B cell (primary cell): ENCODE data around the gene OR2AT4. TPM values are rescaled to one million over a fixed set of nuclear protein-coding genes. Genes with fewer than 3 reads are reported as not detected.

Experiments used
- ATAC-seq: fragments of 200-7000 bp; cut with Tn5 transposase; one replicate; pipeline ENCODE4 v1.10.0; 2021; ENCODE audit warnings: low read depth, mild to moderate bottlenecking, moderate number of reproducible peaks, moderate library complexity
- CTCF ChIA-PET: fragments of 350-600 bp; sonication (Branson Sonifier 250); formaldehyde crosslinking; loops from one replicate; lab custom pipeline; 2021; ENCODE audit warnings: antibody characterized with exemption, inconsistent platforms; lab: Charles Lee
- POLR2A ChIA-PET: fragments of 350-600 bp; sonication (Branson Sonifier 250); formaldehyde crosslinking; loops from one replicate; lab custom pipeline; 2021; ENCODE audit warnings: antibody characterized with exemption; lab: Charles Lee
- DNase-seq: peaks from one replicate; pipeline ENCODE4 v3.0.0; 2013
- H2AFZ ChIP-seq: 2 replicates; pipeline ENCODE4 v1.6.1; 2012; ENCODE audit warnings: mild to moderate bottlenecking, low read depth, low read length; ENCODE audit not compliant: insufficient read depth, poor library complexity, severe bottlenecking
- H3K27ac ChIP-seq, 2 donors: 1 replicate in 1 of 2; 2 replicates in 1 of 2; pipeline ENCODE4 v1.5.1; 2012 to 2013; ENCODE audit warnings: low read length in 2 of 2, mild to moderate bottlenecking in 2 of 2, moderate library complexity in 1 of 2
- H3K27me3 ChIP-seq, 4 experiments: fragments of 200-600 bp in 1 of 4; sonication (generic) in 1 of 4; replicated peaks in 1 of 4; 1 replicate in 2 of 4; 2 replicates in 2 of 4; pipeline versions ENCODE4 v1.6.1 to v1.7.0; 2013 to 2016; ENCODE audit warnings: low read length in 3 of 4, mild to moderate bottlenecking in 2 of 4, mixed read lengths in 1 of 4, moderate library complexity in 1 of 4; ENCODE audit not compliant: insufficient read depth in 4 of 4, control insufficient read depth in 3 of 4; ENCODE audit errors: control extremely low read depth in 1 of 4
- H3K36me3 ChIP-seq, 2 experiments: replicated peaks in 1 of 2; 1 replicate in 1 of 2; 2 replicates in 1 of 2; pipeline versions ENCODE4 v1.6.1 to v1.7.1; 2013; ENCODE audit warnings: low read length in 1 of 2; ENCODE audit not compliant: insufficient read depth in 2 of 2, control insufficient read depth in 1 of 2; ENCODE audit errors: control extremely low read depth in 1 of 2, extremely low read depth in 1 of 2
- H3K4me1 ChIP-seq, 2 donors: fragments of 200-600 bp in 1 of 2; sonication (generic) in 1 of 2; 1 replicate in 1 of 2; 2 replicates in 1 of 2; pipeline versions ENCODE4 v1.5.1 to v1.6.1; 2013 to 2017; ENCODE audit warnings: low read length in 2 of 2; ENCODE audit not compliant: control insufficient read depth in 2 of 2, insufficient read depth in 2 of 2
- H3K4me2 ChIP-seq: replicated peaks from 2 replicates; pipeline ENCODE3; 2012; ENCODE audit warnings: mild to moderate bottlenecking, low read depth, low read length; ENCODE audit not compliant: poor library complexity, severe bottlenecking
- H3K4me3 ChIP-seq, 5 experiments: fragments of 200-600 bp in 1 of 5; sonication (generic) in 1 of 5; 1 replicate in 3 of 5; 2 replicates in 2 of 5; pipeline versions ENCODE4 v1.5.1 to v1.7.0; 2011 to 2016; ENCODE audit warnings: low read length in 4 of 5, mild to moderate bottlenecking in 4 of 5, low read depth in 2 of 5, control low read depth in 1 of 5, moderate library complexity in 1 of 5; ENCODE audit not compliant: insufficient read depth in 1 of 5; ENCODE audit errors: control extremely low read depth in 1 of 5, extremely low read depth in 1 of 5
- H3K79me2 ChIP-seq: fragments of 200-600 bp; sonication (generic); one replicate; pipeline ENCODE4 v1.6.0; 2016; ENCODE audit warnings: low read length; ENCODE audit not compliant: control insufficient read depth, insufficient read depth
- H3K9ac ChIP-seq: fragments of 200-600 bp; sonication (generic); 2 replicates; pipeline ENCODE4 v1.6.1; 2017; ENCODE audit warnings: mild to moderate bottlenecking, low read length, moderate library complexity
- H3K9me3 ChIP-seq, 3 donors: one replicate each; pipeline versions ENCODE4 v1.6.1 to v1.7.1; 2013; ENCODE audit warnings: low read length in 2 of 3; ENCODE audit not compliant: control insufficient read depth in 2 of 3, insufficient read depth in 1 of 3; ENCODE audit errors: control extremely low read depth in 1 of 3
- H4K20me1 ChIP-seq: 2 replicates; pipeline ENCODE4 v1.6.0; 2012; ENCODE audit warnings: mild to moderate bottlenecking, low read length; ENCODE audit not compliant: insufficient read depth, control insufficient read depth, poor library complexity, severe bottlenecking
- H3K27ac Mint-ChIP-seq: one replicate; pipeline ENCODE4 v1.8.0; 2021; ENCODE audit warnings: mixed read lengths
- H3K27me3 Mint-ChIP-seq: one replicate; pipeline ENCODE4 v1.8.0; 2021; ENCODE audit warnings: mixed read lengths
- H3K4me1 Mint-ChIP-seq: one replicate; pipeline ENCODE4 v1.8.0; 2021; ENCODE audit warnings: mixed read lengths
- H3K4me3 Mint-ChIP-seq: one replicate; pipeline ENCODE4 v1.8.0; 2021; ENCODE audit warnings: mixed read lengths
- H3K9me3 Mint-ChIP-seq: one replicate; pipeline ENCODE4 v1.8.0; 2022; ENCODE audit warnings: mixed read lengths; ENCODE audit not compliant: insufficient read depth
- CTCF ChIP-seq: fragments of 200-600 bp; IDR thresholded peaks from one replicate; pipeline ENCODE4 v1.8.0; 2022; ENCODE audit warnings: antibody characterized with exemption, mild to moderate bottlenecking
- EZH2 ChIP-seq: IDR thresholded peaks from 2 replicates; pipeline ENCODE4 v1.6.1; 2012; ENCODE audit warnings: borderline replicate concordance, low read depth, mild to moderate bottlenecking, moderate library complexity, low read length; ENCODE audit not compliant: insufficient read depth, poor library complexity, severe bottlenecking
- WGBS: methylation state at CpG from one replicate; pipeline ENCODE4 v1.1.5; 2013; ENCODE audit warnings: missing lambda C conversion rate; ENCODE audit not compliant: insufficient coverage; 5-methylcytosine and 5-hydroxymethylcytosine counted together
- intact Hi-C: fragments of 100-400 bp; cut with micrococcal nuclease; formaldehyde crosslinking; loops from one replicate; pipeline ENCODE4 v1.10.0; 2022
- polyA plus RNA-seq: library from polyadenylated mRNA; depleted of rRNA; stranded (reverse); fragments of >200 nt; gene quantifications from 2 replicates; pipeline ENCODE4 v1.2.3, GENCODE V29; 2012
- total RNA-seq, 2 donors: library from RNA; stranded (reverse); fragments of 120-200 nt in 1 of 2; gene quantifications; 1 replicate in 1 of 2; 2 replicates in 1 of 2; pipeline versions ENCODE4 v1.2.3 to v1.2.4, GENCODE V29; 2013 to 2022

The OR2AT4 gene
- total and polyA plus RNA-seq, 2 donors (not counting 1 experiment from before 2014, with no cell fraction given): not detected

DNA sequence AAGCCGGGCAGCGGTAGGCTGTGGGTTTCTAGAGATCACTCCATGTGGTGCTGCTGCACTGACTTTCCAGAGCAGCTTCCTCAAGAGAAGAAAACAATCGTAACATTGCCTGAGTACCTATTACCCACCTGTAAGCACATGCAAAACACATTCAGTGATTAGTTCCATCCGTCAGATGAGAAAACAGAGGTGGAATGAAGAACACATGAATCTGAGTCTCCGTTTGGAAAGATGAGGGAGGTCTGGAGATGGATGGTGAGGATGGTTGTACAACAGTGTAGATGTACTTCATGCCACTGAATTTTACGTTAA, 46.7 kb upstream of the OR2AT4 start:
- 0% methylated on average over 2 of the region's 6 CpGs for WGBS
- Mint-ChIP-seq H3K4me1 (peaks cover 20% of the 10 kb centered on the region), H3K27me3 (peaks cover 14% of the 10 kb centered on the region), H3K9me3 (no peaks in the 10 kb centered on the region), H3K27ac (no peak overlapping the region), H3K4me3 (peak overlapping the region; percentile 8)
- Histone ChIP-seq H3K4me2 (peak overlapping the region; percentile 40), H3K36me3 (no peaks in the 10 kb centered on the region), H3K9ac (no peak overlapping the region), H3K27ac (no peak overlapping the region), H3K4me3 (no peak overlapping the region), H2AFZ (peak overlapping the region; percentile 14), H4K20me1 (no peaks in the 10 kb centered on the region), H3K27me3 (peaks cover 0 to 3% (median 0%) of the 10 kb centered on the region in 4 experiments), H3K4me1 (peaks cover 8 to 19% of the 10 kb centered on the region in 2 donors), H3K79me2 (no peaks in the 10 kb centered on the region), H3K9me3 (no peaks in the 10 kb centered on the region)
- DNase-seq (no peak), ATAC-seq (no peak)
- CTCF ChIA-PET: interaction anchor here (0.7 to 11.7 kb wide), 7 partner anchors 11 to 214 kb away, joined by 3 to 284 read pairs (median 60); partner anchors contain the start of gene TPBGL
- intact Hi-C loops: loop anchor here (5.0 kb wide), 1 partner anchor 239 kb away; no protein-coding TSS in a partner anchor
- POLR2A ChIA-PET: no interaction called here
- TF ChIP-seq CTCF (no peak), EZH2 (no peak)

DNA sequence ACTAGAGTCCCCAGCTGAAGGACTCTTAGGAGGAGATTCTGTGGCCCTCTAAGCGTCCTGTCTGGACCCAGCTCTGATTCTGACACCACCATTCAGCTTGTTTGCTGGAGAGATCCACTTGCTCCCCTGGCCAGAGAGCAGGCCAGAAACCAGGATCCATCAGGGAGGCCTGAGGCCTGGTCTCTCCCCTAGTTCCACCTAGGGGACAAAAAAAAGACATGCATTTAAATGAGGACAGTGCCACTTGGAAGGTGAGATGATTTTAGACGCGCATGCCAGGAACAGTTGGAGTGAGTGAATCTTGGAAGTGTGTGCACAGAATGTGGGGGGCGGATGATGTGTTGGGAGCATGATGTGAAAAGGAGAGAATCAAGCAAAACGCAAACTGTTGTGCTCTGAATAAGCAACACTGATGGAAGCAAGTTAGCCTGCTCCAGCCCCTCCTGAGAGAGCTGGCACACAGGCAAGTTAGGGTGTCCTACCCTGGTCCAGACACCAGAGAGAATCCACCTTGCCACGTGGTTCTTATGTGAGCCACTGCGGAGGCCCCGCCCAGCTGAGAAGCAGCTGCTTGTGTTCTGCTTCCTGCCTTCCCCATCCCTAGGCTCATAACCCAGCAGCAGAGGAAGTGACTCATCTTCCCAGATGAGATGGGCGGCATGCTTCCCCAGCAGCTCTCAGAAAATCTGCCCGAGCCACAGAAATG, 46.2 kb upstream of the OR2AT4 start:
- H3K4me1 ChIP-seq: peaks cover 8 to 19% of the 10 kb centered on the region in 2 donors
- ATAC-seq (peak; percentile 58), DNase-seq (peak; percentile 38)
- H3K27me3 Mint-ChIP-seq: peaks cover 19% of the 10 kb centered on the region
- H3K27ac ChIP-seq: no peak overlapping the region
- H3K9me3 ChIP-seq: no peaks in the 10 kb centered on the region
- H3K4me3 Mint-ChIP-seq: peak overlapping the region; percentile 8
- TF ChIP-seq EZH2 (no peak), CTCF (no peak)
- ChIA-PET POLR2A (no interaction called here), CTCF (interaction anchor here (0.7 to 11.7 kb wide), 9 partner anchors 9 to 213 kb away, joined by 3 to 284 read pairs (median 28); partner anchors contain the start of gene TPBGL)
- H2AFZ ChIP-seq: peak overlapping the region; percentile 14
- H3K27ac Mint-ChIP-seq: no peak overlapping the region
- no peak overlapping the region for H3K9ac ChIP-seq
- H3K36me3 ChIP-seq: no peaks in the 10 kb centered on the region
- H3K4me3 ChIP-seq: no peak overlapping the region
- no peaks in the 10 kb centered on the region for H4K20me1 ChIP-seq
- no peaks in the 10 kb centered on the region for H3K9me3 Mint-ChIP-seq
- H3K27me3 ChIP-seq: peaks cover 0 to 3% (median 0%) of the 10 kb centered on the region in 4 experiments
- H3K4me1 Mint-ChIP-seq: peaks cover 20% of the 10 kb centered on the region
- H3K4me2 ChIP-seq: peak overlapping the region; percentile 40
- intact Hi-C loops: loop anchor here (5.0 kb wide), 1 partner anchor 239 kb away; no protein-coding TSS in a partner anchor
- no peaks in the 10 kb centered on the region for H3K79me2 ChIP-seq
- WGBS: 38% methylated on average over 10 of the region's 10 CpGs
